Upper lobe of right lung (tissue), 1 donor: ENCODE results near the gene PSRC1. TPM values are rescaled to one million over a fixed set of nuclear protein-coding genes. Genes with fewer than 3 reads are reported as not detected.
A peak's percentile ranks its signal among the peaks of the same experiment; 100 is the strongest.

Source experiments
- ATAC-seq: fragments of 200-7000 bp; cut with Tn5 transposase; one replicate; pipeline ENCODE4 v1.9.1; 2020; ENCODE audit warnings: mild to moderate bottlenecking, moderate library complexity
- DNase-seq: peaks from one replicate; pipeline ENCODE4 v3.0.0-alpha.2; 2020
- H3K27ac ChIP-seq: fragments of 200-600 bp; one replicate; pipeline ENCODE4 v1.8.0; 2022
- H3K27me3 ChIP-seq: fragments of 200-600 bp; one replicate; pipeline ENCODE4 v1.8.0; 2022; ENCODE audit warnings: mild to moderate bottlenecking
- H3K36me3 ChIP-seq: fragments of 200-600 bp; one replicate; pipeline ENCODE4 v1.8.0; 2022
- H3K4me1 ChIP-seq: fragments of 200-600 bp; one replicate; pipeline ENCODE4 v1.8.0; 2022
- H3K4me3 ChIP-seq: fragments of 200-600 bp; one replicate; pipeline ENCODE4 v1.8.0; 2022; ENCODE audit warnings: mild to moderate bottlenecking
- H3K9me3 ChIP-seq: fragments of 200-600 bp; one replicate; pipeline ENCODE4 v1.8.0; 2022
- CTCF ChIP-seq: fragments of 200-600 bp; IDR thresholded peaks from one replicate; pipeline ENCODE4 v1.8.0; 2022; ENCODE audit warnings: antibody characterized with exemption
- intact Hi-C: fragments of 100-400 bp; cut with DNase I; formaldehyde crosslinking; loops from one replicate; pipeline ENCODE4 v1.11.0; 2022
- total RNA-seq: library from RNA; stranded (reverse); fragmentation: NEBNext Ultra II Directional; extraction: Animal tissue kit (Norgen Biotek cat#: 25700); gene quantifications from one replicate; pipeline ENCODE4 v1.2.1, GENCODE V29; 2021
- donor health status: DM: no; HTN: yes; CAD: no; lungs with severe emphysema.

Gene PSRC1
- total RNA-seq, 1 donor from 2014 or later, result 2.9 TPM

- intact Hi-C loops, result no loop called here
- peak; percentile 58 for DNase-seq
- Histone ChIP-seq H3K4me1 (peaks cover 13% of the 10 kb centered on the region), H3K27ac (no peak overlapping the region), H3K4me3 (no peak overlapping the region), H3K36me3 (peaks cover 18% of the 10 kb centered on the region), H3K9me3 (no peaks in the 10 kb centered on the region), H3K27me3 (no peaks in the 10 kb centered on the region)
- ATAC-seq, result peak; percentile 4
- no peak for TF ChIP-seq CTCF
Observed at GRCh38 chr1:109242387-109242786, 40.6 kb downstream of the PSRC1 start.

GRCh38 chr1:109241841-109242345, 41.1 kb downstream of the PSRC1 start:
- H3K27me3 ChIP-seq, result no peaks in the 10 kb centered on the region
- H3K4me3 ChIP-seq, result no peak overlapping the region
- intact Hi-C loops, result no loop called here
- H3K4me1 ChIP-seq, result peaks cover 13% of the 10 kb centered on the region
- ATAC-seq (peak; percentile 21), DNase-seq (peak; percentile 26)
- H3K27ac ChIP-seq, result no peak overlapping the region
- no peaks in the 10 kb centered on the region for H3K9me3 ChIP-seq
- TF ChIP-seq CTCF, result no peak
- H3K36me3 ChIP-seq, result peaks cover 23% of the 10 kb centered on the region

GRCh38 chr1:109241344-109241743, 41.6 kb downstream of the PSRC1 start:
- Histone ChIP-seq H3K27ac (no peak overlapping the region), H3K4me1 (peaks cover 13% of the 10 kb centered on the region), H3K9me3 (no peaks in the 10 kb centered on the region), H3K4me3 (no peak overlapping the region), H3K27me3 (no peaks in the 10 kb centered on the region), H3K36me3 (peaks cover 29% of the 10 kb centered on the region)
- peak; percentile 62 for DNase-seq
- intact Hi-C loops, result no loop called here
- ATAC-seq, result peak; percentile 9
- TF ChIP-seq CTCF, result no peak

GRCh38 chr1:109240158-109241152, 42.5 kb downstream of the PSRC1 start:
- Histone ChIP-seq H3K4me1 (peaks cover 13% of the 10 kb centered on the region), H3K27ac (peak overlapping the region; percentile 55), H3K36me3 (peaks cover 38% of the 10 kb centered on the region), H3K27me3 (no peaks in the 10 kb centered on the region), H3K4me3 (no peak overlapping the region), H3K9me3 (no peaks in the 10 kb centered on the region)
- intact Hi-C loops, result no loop called here
- DNase-seq (peak; percentile 74), ATAC-seq (peak; percentile 53)
- TF ChIP-seq CTCF, result no peak

- peak; percentile 66 for ATAC-seq
- peaks cover 13% of the 10 kb centered on the region for H3K4me1 ChIP-seq
- H3K36me3 ChIP-seq, result peaks cover 47% of the 10 kb centered on the region
- no peak overlapping the region for H3K4me3 ChIP-seq
- peak; percentile 62 for DNase-seq
- H3K27me3 ChIP-seq, result no peaks in the 10 kb centered on the region
- no peaks in the 10 kb centered on the region for H3K9me3 ChIP-seq
- peak; percentile 51 for TF ChIP-seq CTCF
- intact Hi-C loops, result no loop called here
- no peak overlapping the region for H3K27ac ChIP-seq
Observed at GRCh38 chr1:109239409-109240068, 43.4 kb downstream of the PSRC1 start.
